ENCODE measurements around the gene SMIM29. TPM values are rescaled to one million over a fixed set of nuclear protein-coding genes. Genes with fewer than 3 reads are reported as not detected.

SMIM29 gene
- total RNA-seq, 1 experiment from 2014 or later = 24.0 TPM

DNA sequence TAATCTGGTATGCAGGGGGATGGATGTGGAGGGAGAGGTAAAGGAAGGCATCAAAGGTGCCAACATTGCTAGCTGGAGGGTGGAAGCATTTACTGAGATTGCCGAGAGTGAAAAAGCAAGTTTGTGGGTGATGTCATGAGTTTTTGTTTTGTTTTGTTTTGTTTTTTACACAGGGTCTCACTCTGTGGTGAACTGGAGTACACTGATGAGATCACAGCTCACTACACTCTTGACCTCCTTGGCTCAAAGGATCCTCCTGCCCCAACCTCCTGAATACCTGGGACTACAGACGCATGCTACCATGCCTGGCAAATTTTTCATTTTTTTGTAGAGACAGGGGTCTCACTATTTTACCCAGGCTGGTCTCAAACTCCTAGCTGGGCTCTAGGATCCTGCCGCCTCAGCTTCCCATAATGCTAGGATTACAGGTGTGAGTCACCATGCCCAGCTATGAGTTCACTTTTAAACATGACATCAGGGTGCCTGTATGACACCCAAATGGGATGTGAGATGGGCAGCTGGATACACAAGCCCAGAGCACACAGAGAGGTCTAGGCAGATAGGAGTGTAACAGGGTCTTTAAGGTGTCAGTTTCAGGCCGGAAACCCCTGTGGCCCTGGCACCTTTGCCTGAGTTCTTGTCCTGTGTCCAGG lies 47.2 kb downstream of the SMIM29 start:
- no peak for DNase-seq (ENCODE audit: low spot score)
- no peak overlapping the region for H3K27ac ChIP-seq (ENCODE audit: low read depth, low read length, poor library complexity, severe bottlenecking)
- POLR2A ChIA-PET (ENCODE audit: low non-redundant PET) = interaction anchor here (0.6 kb wide), 1 partner anchor 214 kb away, joined by 7 read pairs; no protein-coding TSS in a partner anchor
- intact Hi-C loops (cut with micrococcal nuclease; ENCODE audit: unreplicated experiment) = no loop called here
- no TSS peak for BruUV-seq (replicated peaks)
- no peaks in the 10 kb centered on the region for H3K27me3 ChIP-seq (replicated peaks; ENCODE audit: insufficient read depth, low read depth, low read length, poor library complexity)
- H3K36me3 ChIP-seq (ENCODE audit: insufficient read depth, low read length, poor library complexity, severe bottlenecking) = no peaks in the 10 kb centered on the region
- no peak for TF ChIP-seq CTCF (conservative IDR thresholded peaks at IDR 0.05; ENCODE audit: low read depth, low read length)
- no peak for TF ChIP-seq EZH2 (IDR thresholded peaks at IDR 0.05; ENCODE audit: borderline replicate concordance, low read depth, low read length, poor library complexity, severe bottlenecking)
- H3K9me3 ChIP-seq (ENCODE audit: low read depth, low read length, poor library complexity, severe bottlenecking) = no peaks in the 10 kb centered on the region
- no peaks in the 10 kb centered on the region for H3K4me1 ChIP-seq (ENCODE audit: insufficient read depth, low read length, poor library complexity, severe bottlenecking)
- no peak overlapping the region for H3K4me3 ChIP-seq (ENCODE audit: low read depth, low read length, poor library complexity, severe bottlenecking)
- CTCF ChIA-PET = no interaction called here

DNA sequence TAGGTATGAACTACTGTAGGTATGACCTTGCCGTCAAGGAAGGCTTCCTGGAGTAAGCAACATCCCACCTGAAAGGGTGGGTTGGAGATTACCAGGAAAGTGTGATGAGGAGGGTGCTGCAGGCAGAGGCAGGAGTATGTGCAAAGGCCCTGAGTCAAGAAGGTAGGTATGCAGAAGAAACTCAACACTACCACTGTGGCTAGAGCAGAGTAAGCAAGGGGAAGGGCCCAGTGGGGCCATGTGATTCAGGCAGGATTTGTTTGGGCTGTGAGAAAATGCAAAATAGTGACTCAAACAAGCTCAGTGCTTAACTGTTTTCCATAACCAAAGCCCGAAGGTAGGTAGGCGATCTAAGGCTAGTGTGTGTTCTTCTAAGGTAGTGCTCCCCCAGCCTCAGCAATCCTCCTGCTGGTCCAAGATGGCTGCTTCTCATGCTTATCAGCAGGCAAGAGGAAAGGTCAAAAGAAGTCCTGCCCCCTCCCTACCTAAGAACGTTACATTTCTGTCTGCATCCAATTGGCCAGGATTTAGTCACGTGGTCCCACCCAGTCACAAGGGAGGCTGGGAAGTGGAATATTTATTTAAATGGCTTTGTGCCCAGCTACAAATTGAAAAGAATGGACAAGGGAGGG lies 48.4 kb downstream of the SMIM29 start:
- intact Hi-C loops (cut with micrococcal nuclease; ENCODE audit: unreplicated experiment) = no loop called here
- Histone ChIP-seq H3K27ac (ENCODE audit: low read depth, low read length, poor library complexity, severe bottlenecking) (no peak overlapping the region), H3K4me1 (ENCODE audit: insufficient read depth, low read length, poor library complexity, severe bottlenecking) (no peaks in the 10 kb centered on the region), H3K36me3 (ENCODE audit: insufficient read depth, low read length, poor library complexity, severe bottlenecking) (no peaks in the 10 kb centered on the region), H3K9me3 (ENCODE audit: low read depth, low read length, poor library complexity, severe bottlenecking) (no peaks in the 10 kb centered on the region), H3K27me3 (replicated peaks; ENCODE audit: insufficient read depth, low read depth, low read length, poor library complexity) (no peaks in the 10 kb centered on the region), H3K4me3 (ENCODE audit: low read depth, low read length, poor library complexity, severe bottlenecking) (no peak overlapping the region)
- DNase-seq (ENCODE audit: low spot score) = peak; percentile 45
- TF ChIP-seq EZH2 (IDR thresholded peaks at IDR 0.05; ENCODE audit: borderline replicate concordance, low read depth, low read length, poor library complexity, severe bottlenecking) (no peak), CTCF (conservative IDR thresholded peaks at IDR 0.05; ENCODE audit: low read depth, low read length) (no peak)
- ChIA-PET CTCF (interaction anchor here (0.6 kb wide), 1 partner anchor 625 kb away, joined by 3 read pairs; no protein-coding TSS in a partner anchor), POLR2A (ENCODE audit: low non-redundant PET) (interaction anchor here (0.6 kb wide), 1 partner anchor 216 kb away, joined by 11 read pairs; no protein-coding TSS in a partner anchor)
- no TSS peak for BruUV-seq (replicated peaks)

DNA sequence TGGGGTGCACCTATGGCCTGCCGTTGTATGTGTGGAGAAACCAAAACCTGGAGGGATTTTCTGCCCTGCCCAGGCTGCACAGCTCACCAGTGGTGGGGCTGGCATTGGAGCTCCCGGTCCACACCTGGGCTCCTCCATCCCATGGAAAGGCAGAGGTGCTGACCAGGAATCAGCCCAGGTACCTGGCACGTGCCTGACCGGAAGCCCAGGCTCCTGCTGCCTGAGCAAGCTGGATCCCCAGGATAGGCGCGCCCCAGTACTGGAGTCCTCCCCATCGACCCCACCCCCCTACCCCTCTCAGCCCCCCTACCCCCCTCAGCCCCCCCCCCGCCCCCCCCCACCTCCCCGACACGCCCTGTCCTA lies 52.0 kb downstream of the SMIM29 start:
- H3K4me1 ChIP-seq (ENCODE audit: insufficient read depth, low read length, poor library complexity, severe bottlenecking) = no peaks in the 10 kb centered on the region
- BruUV-seq (replicated peaks) = no TSS peak
- no peaks in the 10 kb centered on the region for H3K27me3 ChIP-seq (replicated peaks; ENCODE audit: insufficient read depth, low read depth, low read length, poor library complexity)
- ChIA-PET POLR2A (ENCODE audit: low non-redundant PET) (no interaction called here), CTCF (interaction anchor here (0.6 to 1.4 kb wide), 3 partner anchors 27 to 514 kb away, joined by 3 to 6 read pairs (median 4); no protein-coding TSS in a partner anchor)
- H3K27ac ChIP-seq (ENCODE audit: low read depth, low read length, poor library complexity, severe bottlenecking) = no peak overlapping the region
- peak overlapping the region; percentile 44 for H3K4me3 ChIP-seq (ENCODE audit: low read depth, low read length, poor library complexity, severe bottlenecking)
- TF ChIP-seq EZH2 (IDR thresholded peaks at IDR 0.05; ENCODE audit: borderline replicate concordance, low read depth, low read length, poor library complexity, severe bottlenecking) (no peak), CTCF (conservative IDR thresholded peaks at IDR 0.05; ENCODE audit: low read depth, low read length) (no peak)
- no peaks in the 10 kb centered on the region for H3K9me3 ChIP-seq (ENCODE audit: low read depth, low read length, poor library complexity, severe bottlenecking)
- intact Hi-C loops (cut with micrococcal nuclease; ENCODE audit: unreplicated experiment) = loop anchor here (2.0 to 10.0 kb wide), 2 partner anchors 218 to 408 kb away; no protein-coding TSS in a partner anchor
- DNase-seq (ENCODE audit: low spot score) = no peak
- no peaks in the 10 kb centered on the region for H3K36me3 ChIP-seq (ENCODE audit: insufficient read depth, low read length, poor library complexity, severe bottlenecking)

Small RNAs within 50 kb of the gene (microRNA-seq; reads per million reads assigned to microRNA genes)
- gene MIR6835 = not detected

Other genes with a start within 250 kb of the SMIM29 start
- 0.26 and 0.41 TPM in 2 replicates for gene GRM4, start 102.9 kb downstream of the SMIM29 start, total RNA-seq (2021)
- 248 and 290 TPM in 2 replicates for gene HMGA1, start 12.1 kb downstream of the SMIM29 start, total RNA-seq (2021)
- gene NUDT3, start 143.7 kb upstream of the SMIM29 start, total RNA-seq (2021) = 34.1 and 38.4 TPM in 2 replicates
- 1,482 and 1,497 TPM in 2 replicates for gene RPS10, start 177.1 kb upstream of the SMIM29 start, total RNA-seq (2021)
- gene PACSIN1, start 217.1 kb upstream of the SMIM29 start, total RNA-seq (2021) = 0.13 TPM in 1 of 2 replicates, not detected in the other